GM15510 (cell line): Measurements from ENCODE around the gene ZBTB32.

ENCODE experiments used
- POLR2A ChIP-seq: IDR thresholded peaks from 3 replicates; pipeline ENCODE4 v1.6.1; 2011; ENCODE audit warnings: borderline replicate concordance; ENCODE audit not compliant: insufficient read length; ENCODE audit errors: extremely low read depth

Gene ZBTB32

DNA sequence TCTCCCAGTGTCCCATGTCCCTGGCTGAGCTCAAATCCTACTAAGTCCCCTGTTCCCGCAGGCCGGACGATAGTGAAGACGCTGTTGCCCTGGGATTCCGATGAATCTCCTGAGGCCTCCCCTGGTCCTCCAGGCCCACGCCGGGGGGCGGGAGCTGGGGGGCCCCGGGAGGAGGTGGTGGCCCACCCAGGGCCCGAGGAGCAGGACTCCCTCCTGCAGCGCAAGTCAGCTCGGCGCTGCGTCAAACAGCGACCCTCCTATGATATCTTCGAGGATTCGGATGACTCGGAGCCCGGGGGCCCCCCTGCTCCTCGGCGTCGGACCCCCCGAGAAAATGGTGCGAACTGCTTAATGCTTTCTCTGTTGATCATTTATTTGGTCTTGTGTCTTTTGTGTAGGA, 19.3 kb downstream of the ZBTB32 start:
- no peak for TF ChIP-seq POLR2A

DNA sequence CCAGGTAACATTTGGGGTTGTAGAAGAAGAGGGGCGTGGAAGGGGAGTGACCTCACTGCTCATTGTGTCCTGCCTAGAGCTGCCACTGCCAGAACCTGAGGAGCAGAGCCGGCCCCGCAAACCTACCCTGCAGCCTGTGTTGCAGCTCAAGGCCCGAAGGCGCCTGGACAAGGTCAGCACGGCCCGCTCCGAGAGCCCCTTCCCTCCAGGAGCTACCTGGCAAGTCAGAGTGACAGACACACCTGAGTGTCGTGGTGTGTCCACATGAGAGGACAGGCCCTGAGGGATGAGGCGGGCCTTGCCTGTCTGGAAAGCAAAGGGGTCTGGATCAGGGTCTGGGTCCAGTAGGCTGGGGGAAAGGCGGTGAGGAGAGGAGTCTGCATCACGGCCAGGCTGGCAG, 20.2 kb downstream of the ZBTB32 start:
- no peak for TF ChIP-seq POLR2A

DNA sequence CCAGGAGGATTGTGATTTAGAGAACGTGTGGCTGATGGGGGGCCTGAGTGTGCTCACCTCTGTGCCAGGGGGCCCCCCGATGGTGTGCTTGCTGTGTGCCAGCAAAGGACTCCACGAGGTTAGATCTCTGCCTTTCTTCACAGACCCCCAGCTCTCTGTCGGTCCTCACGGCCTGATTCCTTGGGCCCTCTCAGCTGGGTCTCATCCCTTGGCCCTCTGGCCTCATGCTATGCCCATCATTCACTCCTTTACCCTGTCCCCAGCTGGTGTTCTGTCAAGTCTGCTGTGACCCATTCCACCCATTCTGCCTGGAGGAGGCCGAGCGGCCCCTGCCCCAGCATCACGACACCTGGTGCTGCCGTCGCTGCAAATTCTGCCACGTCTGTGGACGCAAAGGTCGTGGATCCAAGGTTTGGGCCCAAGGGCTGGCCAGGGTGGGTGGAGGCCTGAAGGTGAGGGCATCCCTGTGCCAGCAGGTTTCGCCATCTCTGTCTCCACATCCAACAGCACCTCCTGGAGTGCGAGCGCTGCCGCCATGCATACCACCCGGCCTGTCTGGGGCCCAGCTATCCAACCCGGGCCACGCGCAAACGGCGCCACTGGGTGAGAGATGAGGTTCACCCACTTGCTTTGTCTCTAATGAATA, 21.0 kb downstream of the ZBTB32 start:
- no peak for TF ChIP-seq POLR2A

DNA sequence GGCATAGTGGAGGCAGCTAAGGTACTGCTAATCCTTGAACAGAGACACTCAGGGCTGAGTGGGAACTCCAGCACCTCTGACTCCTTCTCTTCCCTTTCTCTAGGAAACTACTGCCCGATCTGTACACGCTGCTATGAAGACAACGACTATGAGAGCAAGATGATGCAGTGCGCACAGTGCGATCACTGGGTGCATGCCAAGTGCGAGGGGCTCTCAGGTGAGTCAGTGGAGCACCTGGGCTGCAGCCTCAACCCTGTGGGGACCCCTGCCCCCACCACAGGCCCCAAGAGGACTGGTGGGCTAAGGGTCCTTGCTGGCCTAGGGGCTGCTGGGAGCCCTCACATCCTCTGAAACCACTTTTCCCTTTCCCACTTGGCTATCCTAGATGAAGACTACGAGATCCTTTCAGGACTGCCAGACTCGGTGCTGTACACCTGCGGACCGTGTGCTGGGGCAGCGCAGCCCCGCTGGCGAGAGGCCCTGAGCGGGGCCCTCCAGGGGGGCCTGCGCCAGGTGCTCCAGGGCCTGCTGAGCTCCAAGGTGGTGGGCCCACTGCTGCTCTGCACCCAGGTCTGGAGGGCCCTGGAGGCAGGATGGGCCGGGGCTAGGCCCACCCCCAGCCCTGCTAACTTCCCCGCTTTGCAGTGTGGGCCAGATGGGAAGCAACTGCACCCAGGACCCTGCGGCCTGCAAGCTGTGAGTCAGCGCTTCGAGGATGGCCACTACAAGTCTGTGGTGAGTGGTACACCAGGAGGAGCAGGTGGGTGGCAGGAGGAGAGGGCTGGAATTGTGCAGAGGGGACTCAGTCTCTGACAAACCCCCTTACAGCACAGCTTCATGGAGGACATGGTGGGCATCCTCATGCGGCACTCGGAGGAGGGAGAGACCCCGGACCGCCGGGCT, 22.9 kb downstream of the ZBTB32 start:
- TF ChIP-seq POLR2A, result no peak

DNA sequence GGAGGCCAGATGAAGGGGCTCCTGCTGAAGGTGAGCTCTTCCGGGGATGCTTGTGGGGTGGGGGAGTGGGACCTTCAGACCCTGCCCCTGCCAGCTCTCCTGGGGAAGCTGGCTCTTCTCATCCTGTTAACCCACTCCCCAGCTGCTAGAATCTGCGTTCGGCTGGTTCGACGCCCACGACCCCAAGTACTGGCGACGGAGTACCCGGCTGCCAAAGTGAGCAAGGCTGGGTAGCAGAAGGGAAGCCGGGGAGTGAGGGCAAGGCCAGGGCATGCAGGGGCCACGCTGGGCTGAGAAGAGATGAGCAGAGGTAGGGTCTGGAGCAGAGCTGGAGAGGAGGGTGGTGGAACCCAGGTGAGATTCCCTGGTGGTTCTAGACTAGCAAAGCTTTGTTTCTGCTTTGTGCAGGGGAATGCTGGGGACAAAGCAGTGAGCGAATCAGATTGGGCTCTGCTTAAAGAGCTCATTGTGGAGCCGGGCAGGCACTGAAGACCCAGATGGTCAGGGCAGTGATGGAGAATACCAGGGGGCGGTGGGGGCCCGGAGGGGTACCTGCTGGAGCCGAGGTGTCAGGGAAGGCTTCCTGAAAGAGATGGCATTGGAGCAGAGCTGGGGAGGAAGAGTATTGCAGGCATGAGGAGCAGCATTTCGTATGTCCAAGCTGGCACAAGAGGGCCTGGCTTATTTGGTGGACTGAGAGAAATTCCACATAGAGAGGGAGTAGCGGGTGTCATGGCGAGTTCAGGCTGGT, 23.8 kb downstream of the ZBTB32 start:
- no peak for TF ChIP-seq POLR2A

DNA sequence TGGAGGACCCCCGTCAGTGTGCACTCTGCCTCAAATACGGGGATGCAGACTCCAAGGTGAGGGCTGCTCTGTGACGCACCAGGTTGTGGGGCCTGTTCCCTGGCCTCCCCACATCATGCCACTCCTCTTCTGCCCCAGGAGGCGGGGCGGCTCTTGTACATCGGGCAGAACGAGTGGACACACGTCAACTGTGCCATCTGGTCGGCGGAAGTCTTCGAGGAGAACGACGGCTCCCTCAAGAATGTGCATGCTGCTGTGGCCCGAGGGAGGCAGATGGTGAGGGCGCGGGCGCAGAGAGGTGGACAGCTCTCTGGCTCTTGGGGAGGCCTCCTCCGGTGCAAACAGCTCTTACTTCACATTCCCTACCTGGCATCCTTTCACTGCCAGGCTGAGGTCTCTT, 24.7 kb downstream of the ZBTB32 start:
- TF ChIP-seq POLR2A, result no peak

DNA sequence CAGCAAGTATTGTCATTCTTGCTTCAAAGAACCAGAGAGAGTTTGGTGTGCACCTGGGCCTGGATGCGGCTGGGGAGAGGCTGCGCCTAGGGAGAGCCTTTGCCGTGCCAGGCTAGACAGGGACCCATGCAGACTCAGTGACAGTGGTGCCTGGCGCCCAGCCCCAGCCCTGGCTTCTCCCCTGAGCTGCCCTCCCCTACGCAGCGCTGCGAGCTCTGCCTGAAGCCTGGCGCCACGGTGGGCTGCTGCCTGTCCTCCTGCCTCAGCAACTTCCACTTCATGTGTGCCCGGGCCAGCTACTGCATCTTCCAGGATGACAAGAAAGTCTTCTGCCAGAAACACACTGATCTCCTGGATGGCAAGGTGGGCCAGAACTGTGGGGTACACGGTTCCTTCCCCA, 25.4 kb downstream of the ZBTB32 start:
- TF ChIP-seq POLR2A, result no peak

GRCh38 chr19:35730326-35730725, 26.0 kb downstream of the ZBTB32 start:
- no peak for TF ChIP-seq POLR2A

- TF ChIP-seq POLR2A, result no peak
Measured at GRCh38 chr19:35731353-35731752, 27.0 kb downstream of the ZBTB32 start.

- no peak for TF ChIP-seq POLR2A
Measured at GRCh38 chr19:35731779-35732405, 27.5 kb downstream of the ZBTB32 start.

GRCh38 chr19:35732540-35733179, 28.3 kb downstream of the ZBTB32 start:
- TF ChIP-seq POLR2A, result no peak

DNA sequence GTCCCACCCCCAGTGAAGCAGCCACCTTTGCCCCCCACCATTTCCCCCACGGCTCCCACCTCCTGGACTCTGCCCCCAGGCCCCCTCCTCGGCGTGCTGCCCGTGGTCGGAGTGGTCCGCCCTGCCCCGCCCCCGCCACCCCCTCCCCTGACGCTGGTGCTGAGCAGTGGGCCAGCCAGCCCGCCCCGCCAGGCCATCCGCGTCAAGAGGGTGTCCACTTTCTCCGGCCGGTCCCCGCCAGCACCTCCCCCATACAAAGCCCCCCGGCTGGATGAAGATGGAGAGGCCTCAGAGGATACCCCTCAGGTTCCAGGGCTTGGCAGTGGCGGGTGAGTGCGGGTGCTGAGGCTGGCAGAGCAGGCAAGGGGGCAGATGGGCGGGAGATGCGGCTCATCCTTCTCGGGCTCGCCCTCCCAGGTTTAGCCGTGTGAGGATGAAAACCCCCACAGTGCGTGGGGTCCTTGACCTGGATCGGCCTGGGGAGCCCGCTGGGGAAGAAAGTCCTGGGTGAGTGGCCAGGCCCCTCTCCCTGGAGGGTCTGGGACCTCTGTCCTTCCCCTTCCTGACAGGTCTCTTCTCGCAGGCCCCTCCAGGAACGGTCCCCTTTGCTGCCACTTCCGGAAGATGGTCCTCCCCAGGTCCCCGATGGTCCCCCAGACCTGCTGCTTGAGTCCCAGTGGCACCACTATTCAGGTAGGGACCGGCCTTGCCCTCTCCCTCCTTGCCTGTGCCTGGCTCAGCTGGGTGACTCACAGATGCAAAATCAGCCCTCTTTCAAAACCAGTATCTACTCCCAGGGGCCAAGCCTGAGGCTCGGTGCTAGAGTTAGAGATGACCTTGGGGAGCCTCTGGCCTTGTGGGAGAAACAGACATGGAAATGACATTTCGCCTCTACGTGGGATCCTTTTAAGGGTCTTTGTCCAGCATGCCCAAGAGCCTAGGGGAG, 29.1 kb downstream of the ZBTB32 start:
- no peak for TF ChIP-seq POLR2A

DNA sequence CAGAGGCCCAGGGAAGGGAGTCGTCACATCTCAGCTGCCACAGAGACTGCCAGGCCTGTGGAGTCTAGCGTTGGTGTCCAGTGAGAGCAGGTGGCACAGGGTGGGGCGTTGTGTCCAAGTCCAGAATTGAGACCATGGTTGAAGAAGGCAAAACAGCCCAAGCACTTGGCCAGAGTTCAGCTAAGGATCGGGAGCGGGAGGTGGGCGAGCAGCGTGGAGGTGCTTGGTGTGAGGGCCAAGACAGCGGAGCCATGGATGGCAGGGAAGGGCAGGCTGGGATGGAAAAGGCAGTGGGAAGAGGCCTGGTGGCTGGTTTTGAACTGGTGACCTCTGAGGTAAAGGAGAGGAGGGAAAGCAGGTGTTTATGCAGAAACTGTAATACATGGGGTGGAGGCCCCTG, 29.9 kb downstream of the ZBTB32 start:
- no peak for TF ChIP-seq POLR2A
